WTC11 (cell line): ENCODE measurements around the gene PGAM5. TPM values are rescaled to one million over a fixed set of nuclear protein-coding genes. Genes with fewer than 3 reads are reported as not detected.

Experiments
- ATAC-seq: fragments of 200-7000 bp; cut with Tn5 transposase; 2 replicates; pipeline ENCODE4 v1.10.0; 2021; ENCODE audit warnings: mild to moderate bottlenecking, moderate library complexity
- CTCF ChIA-PET: fragments of 300-600 bp; sonication (Branson Sonifier 250); formaldehyde crosslinking; loops from one replicate; lab custom pipeline; 2021; ENCODE audit warnings: antibody characterized with exemption; lab: Charles Lee
- POLR2A ChIA-PET: fragments of 350-600 bp; sonication (Branson Sonifier 250); formaldehyde crosslinking; loops from one replicate; lab custom pipeline; 2021; ENCODE audit warnings: antibody characterized with exemption; lab: Charles Lee
- DNase-seq: peaks from one replicate; pipeline ENCODE4 v3.0.0; 2021; ENCODE audit warnings: low spot score
- H3K27ac Mint-ChIP-seq: 2 replicates; pipeline ENCODE4 v1.8.0; 2021; ENCODE audit warnings: mixed read lengths
- H3K27me3 Mint-ChIP-seq: 2 replicates; pipeline ENCODE4 v1.8.0; 2021; ENCODE audit warnings: low read depth, mild to moderate bottlenecking, moderate library complexity, mixed read lengths
- H3K36me3 Mint-ChIP-seq: 2 replicates; pipeline ENCODE4 v1.8.0; 2021; ENCODE audit warnings: mixed read lengths
- H3K4me1 Mint-ChIP-seq: 2 replicates; pipeline ENCODE4 v1.8.0; 2022; ENCODE audit warnings: mixed read lengths
- H3K4me3 Mint-ChIP-seq: 2 replicates; pipeline ENCODE4 v1.8.0; 2021; ENCODE audit warnings: mild to moderate bottlenecking, moderate library complexity, mixed read lengths
- H3K9me3 Mint-ChIP-seq: 2 replicates; pipeline ENCODE4 v1.8.0; 2021; ENCODE audit warnings: mixed read lengths
- ARID4B ChIP-seq: sonication (generic); formaldehyde crosslinking; IDR thresholded peaks from 2 replicates; pipeline ENCODE4 v1.8.0; 2023; ENCODE audit warnings: missing genetic modification reagents, mild to moderate bottlenecking, borderline replicate concordance
- ATF6 ChIP-seq: sonication (generic); formaldehyde crosslinking; IDR thresholded peaks from 2 replicates; pipeline ENCODE4 v1.8.1; 2023; ENCODE audit warnings: mild to moderate bottlenecking, missing genetic modification reagents
- ESRRA ChIP-seq: sonication (generic); formaldehyde crosslinking; IDR thresholded peaks from 2 replicates; pipeline ENCODE4 v1.8.1; 2022; ENCODE audit warnings: mild to moderate bottlenecking, missing genetic modification reagents, borderline replicate concordance
- FOXP1 ChIP-seq: sonication (generic); formaldehyde crosslinking; IDR thresholded peaks from 2 replicates; pipeline ENCODE4 v1.8.0; 2022; ENCODE audit warnings: missing genetic modification reagents, mild to moderate bottlenecking, moderate library complexity, borderline replicate concordance
- FOXP4 ChIP-seq: sonication (generic); formaldehyde crosslinking; IDR thresholded peaks from 2 replicates; pipeline ENCODE4 v1.8.0; 2022; ENCODE audit warnings: mild to moderate bottlenecking, missing genetic modification reagents
- HMGA2 ChIP-seq: fragments of 250-450 bp; sonication (Bioruptor Pico); IDR thresholded peaks from 2 replicates; pipeline ENCODE4 v1.4.0; 2021; ENCODE audit warnings: mild to moderate bottlenecking, moderate library complexity
- JAZF1 ChIP-seq: fragments of 250-450 bp; sonication (Bioruptor Pico); IDR thresholded peaks from 2 replicates; pipeline ENCODE4 v1.9.0; 2021; ENCODE audit warnings: moderate library complexity, mild to moderate bottlenecking, inconsistent platforms
- KAT7 ChIP-seq: sonication (generic); formaldehyde crosslinking; IDR thresholded peaks from 2 replicates; pipeline ENCODE4 v1.8.1; 2023; ENCODE audit warnings: missing genetic modification reagents, mild to moderate bottlenecking, borderline replicate concordance
- MAX ChIP-seq: sonication (generic); formaldehyde crosslinking; IDR thresholded peaks from 2 replicates; pipeline ENCODE4 v1.8.0; 2022; ENCODE audit warnings: mild to moderate bottlenecking, missing genetic modification reagents
- NFYB ChIP-seq: sonication (generic); formaldehyde crosslinking; conservative IDR thresholded peaks from 2 replicates; pipeline ENCODE4 v1.8.0; 2022; ENCODE audit warnings: low read depth, missing genetic modification reagents
- NR1H2 ChIP-seq: sonication (generic); formaldehyde crosslinking; IDR thresholded peaks from 2 replicates; pipeline ENCODE4 v1.9.0; 2021; ENCODE audit warnings: mild to moderate bottlenecking, moderate library complexity, missing genetic modification reagents
- PRRX2 ChIP-seq: fragments of 250-450 bp; sonication (Bioruptor Pico); IDR thresholded peaks from 2 replicates; pipeline ENCODE4 v1.8.0; 2021; ENCODE audit warnings: mild to moderate bottlenecking
- ZNF263 ChIP-seq: sonication (generic); formaldehyde crosslinking; IDR thresholded peaks from 2 replicates; pipeline ENCODE4 v1.8.1; 2022; ENCODE audit warnings: low read depth, mild to moderate bottlenecking, moderate library complexity, missing genetic modification reagents
- ZNF671 ChIP-seq: fragments of 250-450 bp; sonication (Bioruptor Pico); IDR thresholded peaks from 2 replicates; pipeline ENCODE4 v1.8.0; 2021; ENCODE audit warnings: mild to moderate bottlenecking
- total RNA-seq: library from RNA; stranded (reverse); gene quantifications from 3 replicates; pipeline ENCODE4 v1.2.3, GENCODE V29; 2021
- TF ChIP-seq, protein P1 (sequence below): sonication (generic); formaldehyde crosslinking; IDR thresholded peaks from 2 replicates; pipeline ENCODE4 v1.8.0; 2023; ENCODE audit warnings: mild to moderate bottlenecking, missing genetic modification reagents
- TF ChIP-seq, protein P2 (sequence below): sonication (generic); formaldehyde crosslinking; IDR thresholded peaks from 2 replicates; pipeline ENCODE4 v1.8.1; 2023; ENCODE audit warnings: mild to moderate bottlenecking, moderate library complexity, missing genetic modification reagents
- TF ChIP-seq, protein P3 (sequence below): sonication (generic); formaldehyde crosslinking; IDR thresholded peaks from 2 replicates; pipeline ENCODE4 v1.8.0; 2022; ENCODE audit warnings: mild to moderate bottlenecking, missing genetic modification reagents
- TF ChIP-seq, protein P4 (sequence below): fragments of 250-450 bp; sonication (Bioruptor Pico); conservative IDR thresholded peaks from 2 replicates; pipeline ENCODE4 v1.9.0; 2021; ENCODE audit warnings: mild to moderate bottlenecking

PGAM5 gene
- total RNA-seq, 1 experiment from 2014 or later = 89.7 TPM

- H3K36me3 Mint-ChIP-seq = peaks cover 15% of the 10 kb centered on the region
- peak; percentile 45 for ATAC-seq
- ChIA-PET CTCF (interaction anchor here (0.5 kb wide), 1 partner anchor 139 kb away, joined by 3 read pairs; no protein-coding TSS in a partner anchor), POLR2A (no interaction called here)
- peaks cover 11% of the 10 kb centered on the region for H3K4me1 Mint-ChIP-seq
- peak; percentile 42 for DNase-seq
- no peaks in the 10 kb centered on the region for H3K9me3 Mint-ChIP-seq
- no peaks in the 10 kb centered on the region for H3K27me3 Mint-ChIP-seq
- TF ChIP-seq MAX (no peak), NFYB (no peak), ZNF263 (0 out of 2 replicates have a peak, but pooled peaks have one; percentile 34), KAT7 (CRISPR knock-in tag) (0 out of 2 replicates have a peak, but pooled peaks have one; percentile 66), NR1H2 (CRISPR knock-in tag) (no peak), JAZF1 (CRISPR knock-in tag) (no peak), ZNF671 (peak; percentile 40; the same call in 1 of the 2 replicates), FOXP4 (CRISPR knock-in tag) (peak; percentile 46; the same call in 1 of the 2 replicates), ATF6 (no peak), ARID4B (CRISPR knock-in tag) (no peak), ESRRA (CRISPR knock-in tag) (no peak), FOXP1 (no peak), PRRX2 (no peak), HMGA2 (no peak)
- TF ChIP-seq, protein P1, sequence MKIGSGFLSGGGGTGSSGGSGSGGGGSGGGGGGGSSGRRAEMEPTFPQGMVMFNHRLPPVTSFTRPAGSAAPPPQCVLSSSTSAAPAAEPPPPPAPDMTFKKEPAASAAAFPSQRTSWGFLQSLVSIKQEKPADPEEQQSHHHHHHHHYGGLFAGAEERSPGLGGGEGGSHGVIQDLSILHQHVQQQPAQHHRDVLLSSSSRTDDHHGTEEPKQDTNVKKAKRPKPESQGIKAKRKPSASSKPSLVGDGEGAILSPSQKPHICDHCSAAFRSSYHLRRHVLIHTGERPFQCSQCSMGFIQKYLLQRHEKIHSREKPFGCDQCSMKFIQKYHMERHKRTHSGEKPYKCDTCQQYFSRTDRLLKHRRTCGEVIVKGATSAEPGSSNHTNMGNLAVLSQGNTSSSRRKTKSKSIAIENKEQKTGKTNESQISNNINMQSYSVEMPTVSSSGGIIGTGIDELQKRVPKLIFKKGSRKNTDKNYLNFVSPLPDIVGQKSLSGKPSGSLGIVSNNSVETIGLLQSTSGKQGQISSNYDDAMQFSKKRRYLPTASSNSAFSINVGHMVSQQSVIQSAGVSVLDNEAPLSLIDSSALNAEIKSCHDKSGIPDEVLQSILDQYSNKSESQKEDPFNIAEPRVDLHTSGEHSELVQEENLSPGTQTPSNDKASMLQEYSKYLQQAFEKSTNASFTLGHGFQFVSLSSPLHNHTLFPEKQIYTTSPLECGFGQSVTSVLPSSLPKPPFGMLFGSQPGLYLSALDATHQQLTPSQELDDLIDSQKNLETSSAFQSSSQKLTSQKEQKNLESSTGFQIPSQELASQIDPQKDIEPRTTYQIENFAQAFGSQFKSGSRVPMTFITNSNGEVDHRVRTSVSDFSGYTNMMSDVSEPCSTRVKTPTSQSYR (CRISPR knock-in tag) = no peak
- TF ChIP-seq, protein P2, sequence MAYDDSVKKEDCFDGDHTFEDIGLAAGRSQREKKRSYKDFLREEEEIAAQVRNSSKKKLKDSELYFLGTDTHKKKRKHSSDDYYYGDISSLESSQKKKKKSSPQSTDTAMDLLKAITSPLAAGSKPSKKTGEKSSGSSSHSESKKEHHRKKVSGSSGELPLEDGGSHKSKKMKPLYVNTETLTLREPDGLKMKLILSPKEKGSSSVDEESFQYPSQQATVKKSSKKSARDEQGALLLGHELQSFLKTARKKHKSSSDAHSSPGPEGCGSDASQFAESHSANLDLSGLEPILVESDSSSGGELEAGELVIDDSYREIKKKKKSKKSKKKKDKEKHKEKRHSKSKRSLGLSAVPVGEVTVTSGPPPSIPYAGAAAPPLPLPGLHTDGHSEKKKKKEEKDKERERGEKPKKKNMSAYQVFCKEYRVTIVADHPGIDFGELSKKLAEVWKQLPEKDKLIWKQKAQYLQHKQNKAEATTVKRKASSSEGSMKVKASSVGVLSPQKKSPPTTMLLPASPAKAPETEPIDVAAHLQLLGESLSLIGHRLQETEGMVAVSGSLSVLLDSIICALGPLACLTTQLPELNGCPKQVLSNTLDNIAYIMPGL (CRISPR knock-in tag) = 0 out of 2 replicates have a peak, but pooled peaks have one; percentile 37
- TF ChIP-seq, protein P3, sequence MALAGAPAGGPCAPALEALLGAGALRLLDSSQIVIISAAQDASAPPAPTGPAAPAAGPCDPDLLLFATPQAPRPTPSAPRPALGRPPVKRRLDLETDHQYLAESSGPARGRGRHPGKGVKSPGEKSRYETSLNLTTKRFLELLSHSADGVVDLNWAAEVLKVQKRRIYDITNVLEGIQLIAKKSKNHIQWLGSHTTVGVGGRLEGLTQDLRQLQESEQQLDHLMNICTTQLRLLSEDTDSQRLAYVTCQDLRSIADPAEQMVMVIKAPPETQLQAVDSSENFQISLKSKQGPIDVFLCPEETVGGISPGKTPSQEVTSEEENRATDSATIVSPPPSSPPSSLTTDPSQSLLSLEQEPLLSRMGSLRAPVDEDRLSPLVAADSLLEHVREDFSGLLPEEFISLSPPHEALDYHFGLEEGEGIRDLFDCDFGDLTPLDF (CRISPR knock-in tag) = no peak
- TF ChIP-seq, protein P4, sequence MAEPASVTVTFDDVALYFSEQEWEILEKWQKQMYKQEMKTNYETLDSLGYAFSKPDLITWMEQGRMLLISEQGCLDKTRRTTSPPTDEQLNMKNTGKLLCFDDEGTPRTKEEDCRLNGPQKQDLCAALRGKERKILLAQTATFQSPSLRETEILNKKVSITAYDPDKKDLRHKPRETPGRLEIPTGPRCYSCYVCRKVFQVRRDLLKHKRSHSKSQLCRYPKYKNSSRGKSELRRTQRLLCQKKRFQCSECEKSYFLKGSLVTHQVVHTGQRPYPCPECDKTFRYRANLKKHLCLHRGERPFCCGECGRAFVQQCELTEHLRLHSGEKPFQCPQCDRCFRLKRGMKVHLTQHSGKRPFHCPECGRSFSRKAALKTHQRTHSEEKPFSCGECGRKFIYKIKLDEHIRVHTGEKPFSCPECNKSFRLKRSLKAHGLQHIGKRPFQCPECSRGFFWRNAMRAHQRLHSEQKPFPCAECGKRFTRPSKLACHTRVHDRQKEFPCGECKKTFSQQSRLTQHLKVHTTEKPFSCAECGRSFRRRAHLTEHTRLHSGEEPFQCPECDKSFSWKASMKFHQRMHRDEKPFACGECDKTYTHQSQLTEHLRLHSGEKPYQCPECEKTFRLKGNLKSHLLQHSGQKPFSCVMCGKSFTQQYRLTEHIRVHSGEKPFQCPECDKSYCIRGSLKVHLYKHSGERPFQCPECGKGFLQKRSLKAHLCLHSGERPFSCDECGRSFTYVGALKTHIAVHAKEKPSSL = no peak
- peak within 1 kb of the TSS; percentile 95 for H3K27ac Mint-ChIP-seq
- H3K4me3 Mint-ChIP-seq = peak within 1 kb of the TSS; percentile 93
Measured at GRCh38 chr12:132761032-132761920, 50.6 kb downstream of the PGAM5 start, which contains the start of gene ANKLE2. Gene ANKLE2, minus strand, starts transcription at chr12:132761832. Its CDS starts 34 bp downstream, at chr12:132761798.
